Measurements from ENCODE around the gene AQP3.

Gene AQP3

DNA sequence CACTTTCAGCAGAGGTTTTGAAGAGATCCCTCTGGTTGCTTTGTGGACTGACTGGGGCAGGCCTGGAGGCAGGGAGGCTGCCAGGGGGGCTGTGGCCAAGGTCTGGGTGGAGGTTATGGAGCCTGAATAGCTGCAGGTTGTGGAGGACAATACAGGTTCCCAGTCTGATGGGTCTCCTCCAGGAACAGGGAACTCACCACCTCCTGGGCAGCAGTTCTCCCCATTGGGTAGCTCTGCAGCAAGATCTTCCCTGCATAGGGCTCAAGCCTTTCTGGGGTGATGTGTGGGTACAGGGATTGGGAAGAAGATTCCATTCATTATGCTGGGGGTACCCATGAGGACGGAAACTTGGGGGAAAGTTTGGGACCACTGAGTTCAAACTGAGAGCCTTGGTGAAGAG, 6.8 kb downstream of the AQP3 start:
- TF ChIP-seq SIN3A (IDR thresholded peaks at IDR 0.05; ENCODE audit: borderline replicate concordance, insufficient read depth, low read length): no peak
- no peak for TF ChIP-seq REST (IDR thresholded peaks at IDR 0.05; ENCODE audit: insufficient read depth in 1 of 2, low read depth in 2 of 2, low read length in 2 of 2)
- no peak for TF ChIP-seq POLR2AphosphoS5 (IDR thresholded peaks at IDR 0.05; ENCODE audit: low read depth, low read length)
- no peak for TF ChIP-seq FOXP2 (optimal IDR thresholded peaks at IDR 0.05; ENCODE audit: borderline replicate concordance, extremely low read depth, extremely low read length, insufficient read depth)
- TF ChIP-seq TAF1 (IDR thresholded peaks at IDR 0.05; ENCODE audit: borderline replicate concordance, insufficient read depth, low read length): no peak

DNA sequence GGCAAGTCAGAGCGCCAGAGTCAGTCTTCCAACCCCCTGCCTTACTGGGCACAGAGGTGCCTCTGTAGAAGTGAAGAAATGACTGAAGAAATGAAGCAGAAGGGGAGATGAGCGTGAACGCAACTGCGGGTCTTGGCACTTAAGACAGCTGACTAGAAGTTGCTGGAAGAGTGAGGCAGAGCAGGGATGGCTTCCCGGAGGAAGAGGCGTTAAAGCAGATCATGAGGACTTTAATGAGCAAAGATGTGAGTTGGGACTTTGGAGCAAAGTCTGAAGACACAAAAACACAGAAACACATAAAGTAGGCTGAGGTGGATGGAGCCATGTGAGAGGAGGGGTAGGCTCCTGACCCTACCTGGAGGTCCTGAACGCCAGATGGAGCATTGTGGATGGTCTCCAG, 7.2 kb downstream of the AQP3 start:
- no peak for TF ChIP-seq REST (IDR thresholded peaks at IDR 0.05; ENCODE audit: insufficient read depth in 1 of 2, low read depth in 2 of 2, low read length in 2 of 2)
- no peak for TF ChIP-seq TAF1 (IDR thresholded peaks at IDR 0.05; ENCODE audit: borderline replicate concordance, insufficient read depth, low read length)
- no peak for TF ChIP-seq FOXP2 (optimal IDR thresholded peaks at IDR 0.05; ENCODE audit: borderline replicate concordance, extremely low read depth, extremely low read length, insufficient read depth)
- TF ChIP-seq SIN3A (IDR thresholded peaks at IDR 0.05; ENCODE audit: borderline replicate concordance, insufficient read depth, low read length): no peak
- no peak for TF ChIP-seq POLR2AphosphoS5 (IDR thresholded peaks at IDR 0.05; ENCODE audit: low read depth, low read length)

- TF ChIP-seq POLR2AphosphoS5 (IDR thresholded peaks at IDR 0.05; ENCODE audit: low read depth, low read length) (no peak), SIN3A (IDR thresholded peaks at IDR 0.05; ENCODE audit: borderline replicate concordance, insufficient read depth, low read length) (no peak), FOXP2 (optimal IDR thresholded peaks at IDR 0.05; ENCODE audit: borderline replicate concordance, extremely low read depth, extremely low read length, insufficient read depth) (no peak), REST (IDR thresholded peaks at IDR 0.05; ENCODE audit: insufficient read depth in 1 of 2, low read depth in 2 of 2, low read length in 2 of 2) (no peak), TAF1 (IDR thresholded peaks at IDR 0.05; ENCODE audit: borderline replicate concordance, insufficient read depth, low read length) (no peak)
These were observed 7.7 kb downstream of the AQP3 start for GRCh38 chr9:33439731-33440130.

- TF ChIP-seq POLR2AphosphoS5 (IDR thresholded peaks at IDR 0.05; ENCODE audit: low read depth, low read length): no peak
- peak; percentile 8 for TF ChIP-seq FOXP2 (optimal IDR thresholded peaks at IDR 0.05; ENCODE audit: borderline replicate concordance, extremely low read depth, extremely low read length, insufficient read depth)
These were observed 8.3 kb downstream of the AQP3 start for GRCh38 chr9:33438926-33439680.

DNA sequence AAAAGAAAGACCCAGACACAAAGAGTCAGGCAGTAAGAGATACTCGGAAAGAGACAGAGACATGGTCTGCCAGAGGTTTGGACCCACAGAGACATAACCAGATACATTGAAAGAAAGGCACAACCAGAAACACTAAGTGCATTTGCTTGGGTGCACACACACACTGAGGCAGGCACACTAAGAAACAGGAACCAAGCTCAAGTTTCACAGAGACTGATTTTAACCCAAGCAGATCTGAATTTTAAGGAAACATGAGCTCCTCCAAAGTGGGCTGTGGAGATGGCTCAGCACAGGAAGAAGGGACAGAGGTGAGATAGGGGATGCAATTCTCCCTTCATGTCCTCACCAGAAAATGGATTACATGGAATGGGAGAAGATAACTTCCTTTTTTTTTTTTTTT, 9.5 kb downstream of the AQP3 start:
- TF ChIP-seq POLR2AphosphoS5 (IDR thresholded peaks at IDR 0.05; ENCODE audit: low read depth, low read length): no peak
- no peak for TF ChIP-seq SIN3A (IDR thresholded peaks at IDR 0.05; ENCODE audit: borderline replicate concordance, insufficient read depth, low read length)
- no peak for TF ChIP-seq TAF1 (IDR thresholded peaks at IDR 0.05; ENCODE audit: borderline replicate concordance, insufficient read depth, low read length)
- no peak for TF ChIP-seq REST (IDR thresholded peaks at IDR 0.05; ENCODE audit: insufficient read depth in 1 of 2, low read depth in 2 of 2, low read length in 2 of 2)
- TF ChIP-seq FOXP2 (optimal IDR thresholded peaks at IDR 0.05; ENCODE audit: borderline replicate concordance, extremely low read depth, extremely low read length, insufficient read depth): no peak
